ENCODE measurements around the gene EGR1. TPM values are rescaled to one million over a fixed set of nuclear protein-coding genes. Genes with fewer than 3 reads are reported as not detected.

EGR1 gene
- polyA plus RNA-seq, 1 donor from 2014 or later, result 15.6 TPM

GRCh38 chr5:138508958-138509357 is 43.7 kb downstream of the EGR1 start:
- Histone ChIP-seq H3K9me3 (ENCODE audit: low read length) (no peaks in the 10 kb centered on the region), H3K79me2 (replicated peaks; ENCODE audit: insufficient read depth, low read length) (no peaks in the 10 kb centered on the region), H3K4me3 (ENCODE audit: low read length) (no peak overlapping the region), H3K36me3 (ENCODE audit: insufficient read depth, low read length) (no peaks in the 10 kb centered on the region), H3K27me3 (ENCODE audit: insufficient read depth, low read depth, low read length) (no peaks in the 10 kb centered on the region), H3K9me2 (ENCODE audit: insufficient read depth, low read length) (no peaks in the 10 kb centered on the region), H3K9ac (ENCODE audit: low read length) (no peak overlapping the region), H3K4me2 (ENCODE audit: low read length) (no peak overlapping the region), H4K20me1 (ENCODE audit: insufficient read depth) (no peaks in the 10 kb centered on the region), H2AFZ (ENCODE audit: low read depth, low read length) (no peak overlapping the region), H3K27ac (ENCODE audit: low read length) (no peak overlapping the region), H3F3A (ENCODE audit: insufficient read depth, low read length, poor library complexity, severe bottlenecking) (no peaks in the 10 kb centered on the region)
- TF ChIP-seq SMC3 (conservative IDR thresholded peaks at IDR 0.05; ENCODE audit: poor library complexity) (no peak), EP300 (conservative IDR thresholded peaks at IDR 0.05; ENCODE audit: poor library complexity, severe bottlenecking) (no peak), TAF1 (IDR thresholded peaks at IDR 0.05; ENCODE audit: low read depth) (no peak), CTCF (IDR thresholded peaks at IDR 0.05; ENCODE audit: poor library complexity, severe bottlenecking) (no peak), MXI1 (conservative IDR thresholded peaks at IDR 0.05; ENCODE audit: poor library complexity, severe bottlenecking) (no peak), RAD21 (conservative IDR thresholded peaks at IDR 0.05) (no peak), EZH2 (IDR thresholded peaks at IDR 0.05; ENCODE audit: borderline replicate concordance, insufficient read depth, low read length, poor library complexity, severe bottlenecking) (no peak), POLR2AphosphoS5 (IDR thresholded peaks at IDR 0.05) (no peak), REST (IDR thresholded peaks at IDR 0.05; ENCODE audit: borderline replicate concordance) (no peak)

- TF ChIP-seq SMC3 (conservative IDR thresholded peaks at IDR 0.05; ENCODE audit: poor library complexity), result no peak
- no peak for TF ChIP-seq CTCF (IDR thresholded peaks at IDR 0.05; ENCODE audit: poor library complexity, severe bottlenecking)
- TF ChIP-seq EZH2 (IDR thresholded peaks at IDR 0.05; ENCODE audit: borderline replicate concordance, insufficient read depth, low read length, poor library complexity, severe bottlenecking), result no peak
- TF ChIP-seq REST (IDR thresholded peaks at IDR 0.05; ENCODE audit: borderline replicate concordance), result no peak
- TF ChIP-seq RAD21 (conservative IDR thresholded peaks at IDR 0.05), result no peak
- no peak for TF ChIP-seq MXI1 (conservative IDR thresholded peaks at IDR 0.05; ENCODE audit: poor library complexity, severe bottlenecking)
- TF ChIP-seq TAF1 (IDR thresholded peaks at IDR 0.05; ENCODE audit: low read depth), result no peak
- no peak for TF ChIP-seq POLR2AphosphoS5 (IDR thresholded peaks at IDR 0.05)
- no peak for TF ChIP-seq EP300 (conservative IDR thresholded peaks at IDR 0.05; ENCODE audit: poor library complexity, severe bottlenecking)
- Histone ChIP-seq H3K36me3 (ENCODE audit: insufficient read depth, low read length) (no peaks in the 10 kb centered on the region), H3F3A (ENCODE audit: insufficient read depth, low read length, poor library complexity, severe bottlenecking) (no peaks in the 10 kb centered on the region), H4K20me1 (ENCODE audit: insufficient read depth) (no peaks in the 10 kb centered on the region), H3K4me3 (ENCODE audit: low read length) (no peak overlapping the region), H3K9me2 (ENCODE audit: insufficient read depth, low read length) (no peaks in the 10 kb centered on the region), H3K79me2 (replicated peaks; ENCODE audit: insufficient read depth, low read length) (no peaks in the 10 kb centered on the region), H3K27me3 (ENCODE audit: insufficient read depth, low read depth, low read length) (no peaks in the 10 kb centered on the region), H3K9me3 (ENCODE audit: low read length) (no peaks in the 10 kb centered on the region), H2AFZ (ENCODE audit: low read depth, low read length) (no peak overlapping the region), H3K9ac (ENCODE audit: low read length) (no peak overlapping the region), H3K27ac (ENCODE audit: low read length) (no peak overlapping the region), H3K4me2 (ENCODE audit: low read length) (no peak overlapping the region)
Measured at GRCh38 chr5:138514021-138514420, 48.7 kb downstream of the EGR1 start.

All from neural cell (in vitro differentiated cells).